ENCODE measurements around the gene CENPS.
"Not testable (repeated sequence)": the region's sequence is repeated elsewhere in the genome, so short reads cannot be mapped to it uniquely, and the experiment has no call there.

CENPS gene

DNA sequence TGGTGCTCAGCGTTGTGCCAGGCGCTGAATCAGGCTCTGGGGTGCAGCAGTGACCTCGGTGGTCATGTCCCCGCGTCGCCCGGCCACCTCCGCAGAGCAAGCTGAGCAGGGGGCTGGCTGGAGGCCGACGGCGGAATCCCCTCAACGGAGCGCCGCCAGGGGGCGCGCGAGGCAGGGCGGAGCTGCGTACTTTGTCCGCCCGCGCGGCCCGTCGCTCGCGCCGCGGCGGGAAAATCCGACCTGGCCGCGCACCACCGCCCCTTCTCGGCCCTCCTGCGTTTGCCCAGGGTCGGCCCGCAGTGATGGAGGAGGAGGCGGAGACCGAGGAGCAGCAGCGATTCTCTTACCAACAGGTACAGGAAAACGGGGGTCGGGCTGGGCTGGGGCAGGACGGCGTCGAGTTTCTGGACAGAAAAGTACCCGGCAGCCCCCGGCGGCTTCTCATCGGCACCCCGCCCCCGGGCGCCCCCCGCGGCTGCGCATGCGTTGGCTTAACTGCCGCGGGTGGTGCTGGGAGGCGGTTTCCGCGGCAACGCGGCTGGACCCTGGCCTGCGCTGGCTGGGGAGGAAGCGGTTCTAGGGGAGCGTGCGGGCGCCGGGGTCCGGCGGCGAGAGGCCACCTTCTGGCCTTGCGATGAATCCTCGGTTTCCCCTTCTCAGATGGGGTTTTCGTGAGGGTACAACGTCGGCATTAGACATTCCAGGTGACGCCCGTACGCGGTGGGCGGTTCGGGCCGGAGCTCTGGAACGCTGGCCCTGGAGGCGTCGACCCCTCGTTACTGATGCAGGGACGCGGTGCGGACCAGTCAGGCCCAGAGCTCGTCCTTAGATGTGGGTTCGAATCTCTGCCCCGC, at the start of gene CENPS:
CENPS (plus strand) TSS at position 218 of the 854 bp plus-strand sequence; CDS start at position 303, 85 bp downstream.
- DNase-seq, result peak; percentile 80 to 88

DNA sequence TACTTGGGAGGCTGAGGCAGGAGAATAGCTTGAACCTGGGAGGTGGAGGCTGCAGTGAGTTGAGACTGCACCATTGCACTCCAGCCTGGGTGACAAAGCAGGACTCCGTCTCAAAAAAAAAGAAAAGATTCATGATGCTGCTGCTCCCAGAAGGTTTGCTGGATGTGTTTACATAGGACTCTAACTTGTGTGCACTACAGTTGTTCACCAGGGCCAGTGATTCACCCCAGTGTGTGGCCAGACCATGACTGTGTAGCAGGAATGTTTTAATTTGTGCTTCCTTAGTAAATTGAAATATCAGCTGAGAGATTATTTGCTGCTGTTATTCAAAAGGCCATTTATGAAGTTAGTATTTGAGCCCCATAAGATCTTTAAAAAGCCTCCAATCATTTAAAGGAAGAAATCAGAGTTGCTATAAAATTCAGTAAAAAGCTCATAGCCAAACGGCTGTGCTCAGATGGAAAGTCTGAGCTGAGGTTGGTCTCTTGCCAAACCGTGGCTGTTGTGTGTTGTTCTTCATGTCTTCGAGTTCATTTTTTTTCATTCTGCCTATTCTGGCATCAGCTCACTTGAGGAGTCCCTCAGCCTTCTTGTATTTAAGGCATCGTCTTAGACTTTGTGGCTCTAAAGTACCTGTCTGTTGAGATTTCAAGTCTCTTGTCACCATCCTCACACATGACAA, 49.5 kb upstream of the CENPS start:
- DNase-seq, result no peak

DNA sequence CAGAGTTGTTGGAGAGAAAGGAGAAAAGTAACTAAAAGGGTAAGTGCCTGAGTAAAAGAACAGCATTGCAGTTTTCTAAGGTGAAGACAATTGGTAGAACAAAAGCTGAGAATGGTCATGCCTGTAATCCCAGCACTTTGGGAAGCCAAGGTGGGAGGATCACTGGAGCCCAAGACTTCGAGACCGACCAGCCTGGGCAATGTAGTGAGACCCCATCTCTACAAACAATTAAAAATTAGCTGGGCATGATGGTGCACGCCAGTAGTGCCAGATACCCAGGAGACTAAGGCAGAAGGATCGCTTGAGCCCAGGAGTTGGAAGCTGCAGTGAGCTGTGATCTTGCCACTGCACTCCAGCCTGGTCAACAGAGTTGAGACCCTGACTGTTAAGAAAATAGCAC, 46.6 kb upstream of the CENPS start:
- DNase-seq, result no peak

- no peak for DNase-seq
Observed at GRCh38 chr1:10384219-10384618, 46.0 kb upstream of the CENPS start.

- DNase-seq, result no peak
Observed at GRCh38 chr1:10386761-10387676, 43.2 kb upstream of the CENPS start.

- DNase-seq, result no peak
Observed at GRCh38 chr1:10387677-10388386, 42.4 kb upstream of the CENPS start.

GRCh38 chr1:10388387-10388715, 41.9 kb upstream of the CENPS start:
- DNase-seq, result no peak

DNA sequence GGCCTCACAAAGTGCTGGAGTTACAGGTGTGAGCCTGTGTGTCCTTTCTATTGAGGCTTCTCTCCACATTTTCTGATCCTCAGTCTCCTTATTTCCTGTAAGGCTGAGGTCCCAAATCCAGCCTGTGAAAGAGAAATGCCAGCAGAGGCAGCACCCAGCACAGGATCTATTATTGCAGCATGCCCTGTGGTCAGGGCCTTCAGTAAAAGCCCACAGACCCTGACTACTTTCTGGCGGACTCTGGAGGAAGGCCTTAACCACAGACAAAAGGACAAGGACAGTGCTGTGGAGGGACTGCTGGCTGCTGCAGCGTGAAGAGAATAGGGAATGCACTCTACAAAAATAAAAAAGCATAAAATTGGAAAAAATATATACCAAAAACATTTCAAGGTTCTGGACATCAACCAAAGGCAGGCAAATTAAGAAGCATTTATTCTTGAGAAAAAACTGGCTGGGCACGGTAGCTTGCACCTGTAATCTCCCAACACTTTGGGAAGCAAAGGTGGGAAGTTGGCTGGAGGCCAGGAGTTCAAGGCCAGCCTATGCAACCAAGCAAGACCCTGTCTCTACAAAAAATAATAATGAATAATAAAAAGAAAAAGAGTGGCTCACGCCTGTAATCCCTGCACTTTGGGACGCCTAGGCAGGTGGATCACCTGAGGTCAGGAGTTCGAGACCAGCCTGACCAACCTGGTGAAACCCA, 40.8 kb upstream of the CENPS start:
- DNase-seq, result no peak

GRCh38 chr1:10396870-10397269, 33.4 kb upstream of the CENPS start:
- no peak for DNase-seq

- no peak for DNase-seq
Observed at GRCh38 chr1:10398278-10398733, 31.9 kb upstream of the CENPS start.

DNA sequence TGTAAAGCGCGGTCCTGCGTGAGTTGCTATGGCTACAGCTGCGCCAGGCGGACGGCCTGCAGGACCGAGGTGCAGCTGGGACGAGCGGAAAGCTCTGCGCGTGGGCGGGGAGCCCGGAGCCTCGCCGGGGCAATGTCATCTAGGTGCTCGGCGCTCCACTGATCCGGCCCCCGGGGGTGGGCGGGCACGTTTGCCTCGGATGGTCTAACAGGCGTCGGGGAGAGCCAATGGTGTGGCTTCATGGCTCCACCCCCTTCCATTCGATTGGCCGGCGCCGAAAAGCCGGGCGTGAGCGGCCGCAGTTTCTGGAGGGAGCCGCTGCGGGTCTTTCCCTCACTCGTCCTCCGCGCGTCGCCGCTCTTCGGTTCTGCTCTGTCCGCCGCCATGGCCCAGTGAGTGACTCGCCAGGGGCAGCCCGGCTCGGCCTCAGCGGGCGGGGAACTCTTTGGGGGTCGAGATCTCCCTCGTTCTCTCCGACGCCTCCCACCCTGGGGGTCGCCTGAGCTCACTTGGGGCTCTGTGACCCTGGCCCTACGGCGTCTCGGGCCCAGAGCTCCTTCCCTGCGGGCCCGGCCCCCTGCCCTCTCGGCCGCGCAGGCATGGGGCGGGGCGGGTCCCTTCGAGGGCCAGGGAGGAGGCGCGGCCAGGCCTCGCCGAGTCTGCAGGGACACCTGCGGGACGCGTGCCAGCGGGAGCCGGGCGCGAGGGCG, 31.3 kb upstream of the CENPS start, which contains the start of gene PGD:
PGD (plus strand) TSS at position 331 of the 710 bp plus-strand sequence; CDS start at position 385, 54 bp downstream.
- DNase-seq, result peak; percentile 88 to 99

- no peak for DNase-seq
Observed at GRCh38 chr1:10399444-10399941, 30.7 kb upstream of the CENPS start.

GRCh38 chr1:10400013-10400412, 30.2 kb upstream of the CENPS start:
- no peak for DNase-seq

- DNase-seq, result no peak
Observed at GRCh38 chr1:10401281-10401680, 29.0 kb upstream of the CENPS start.

GRCh38 chr1:10402729-10403274, 27.4 kb upstream of the CENPS start:
- no peak for DNase-seq

DNA sequence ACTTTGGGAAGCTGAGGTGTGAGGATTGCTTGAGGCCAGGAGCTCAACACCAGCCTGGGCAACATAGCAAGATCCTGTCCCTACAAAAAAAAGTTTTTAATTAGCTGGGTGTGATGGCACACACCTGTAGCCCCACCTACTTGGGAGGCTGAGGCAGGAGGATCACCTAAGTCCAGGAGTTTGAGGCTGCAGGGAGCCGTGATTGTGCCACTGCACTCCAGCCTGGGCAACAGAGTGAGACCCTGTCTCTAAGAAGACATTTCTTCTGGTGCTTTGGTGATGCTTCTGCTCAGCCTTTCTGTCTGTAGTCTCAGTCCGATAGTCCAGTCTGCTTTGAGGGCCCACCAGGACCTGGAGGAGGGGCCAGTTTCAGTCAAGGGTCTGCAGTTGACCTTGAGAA, 23.0 kb upstream of the CENPS start:
- DNase-seq, result no peak

- no peak for DNase-seq
Observed at GRCh38 chr1:10415211-10415930, 14.9 kb upstream of the CENPS start.

DNA sequence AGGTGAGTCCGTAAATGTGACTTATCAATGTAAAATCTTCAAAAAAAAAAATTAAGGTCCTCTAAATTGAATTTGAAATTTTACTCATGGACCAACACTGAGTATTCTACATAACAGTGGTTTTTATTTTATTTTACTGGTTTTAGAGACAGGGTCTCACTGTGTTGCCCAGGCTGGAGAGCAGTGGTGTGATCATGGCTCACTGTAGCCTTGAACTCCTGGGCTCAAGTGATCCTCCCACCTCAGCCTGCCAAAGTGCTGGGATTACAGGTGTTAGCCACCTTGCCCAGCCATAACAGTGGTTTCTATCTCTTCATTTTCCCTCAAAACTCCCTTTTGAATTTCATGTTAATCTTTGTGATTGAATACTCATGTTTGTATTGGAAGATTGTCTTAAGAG, 14.3 kb upstream of the CENPS start:
- not testable (repeated sequence) for DNase-seq

DNA sequence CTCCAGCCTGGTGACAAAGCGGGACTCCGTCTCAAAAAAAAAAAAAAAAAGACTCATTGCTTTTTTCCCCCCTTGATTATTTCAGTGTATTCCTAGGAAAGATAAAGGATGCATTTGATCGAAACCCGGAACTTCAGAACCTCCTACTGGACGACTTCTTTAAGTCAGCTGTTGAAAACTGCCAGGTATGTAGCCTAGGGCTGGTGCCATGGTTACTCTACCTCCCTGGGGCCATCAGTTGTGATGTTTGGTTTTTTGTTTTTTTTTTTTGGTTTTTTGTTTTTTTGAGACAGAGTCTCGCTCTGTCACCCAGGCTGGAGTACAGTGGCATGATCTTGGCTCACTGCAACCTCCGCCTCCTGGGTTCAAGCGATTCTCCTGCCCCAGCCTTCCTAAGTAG, 11.5 kb upstream of the CENPS start:
- DNase-seq, result not testable (repeated sequence)

DNA sequence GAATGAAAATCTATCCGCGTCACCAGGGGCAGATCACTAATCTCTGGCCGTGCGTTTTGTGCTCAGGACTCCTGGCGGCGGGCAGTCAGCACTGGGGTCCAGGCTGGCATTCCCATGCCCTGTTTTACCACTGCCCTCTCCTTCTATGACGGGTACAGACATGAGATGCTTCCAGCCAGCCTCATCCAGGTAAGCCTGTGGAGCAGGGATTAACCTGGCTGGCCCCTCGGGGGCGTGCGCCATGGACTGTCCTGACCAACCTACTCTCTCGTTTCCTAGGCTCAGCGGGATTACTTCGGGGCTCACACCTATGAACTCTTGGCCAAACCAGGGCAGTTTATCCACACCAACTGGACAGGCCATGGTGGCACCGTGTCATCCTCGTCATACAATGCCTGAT, 10.9 kb upstream of the CENPS start:
- no peak for DNase-seq

Measured in NCI-H187 (cell line).